ENCODE data around the gene RTRAF.

RTRAF gene

GRCh38 chr14:52051871-52052270 lies 62.5 kb downstream of the RTRAF start:
- no peak for DNase-seq

GRCh38 chr14:52052288-52052943 lies 63.1 kb downstream of the RTRAF start:
- no peak for DNase-seq

- DNase-seq: no peak
Observed at GRCh38 chr14:52053044-52053443, 63.7 kb downstream of the RTRAF start.

- no peak for DNase-seq
Observed at GRCh38 chr14:52054678-52055077, 65.3 kb downstream of the RTRAF start.

GRCh38 chr14:52055167-52055566 lies 65.8 kb downstream of the RTRAF start:
- DNase-seq: no peak

- DNase-seq: no peak
Observed at GRCh38 chr14:52058341-52058740, 69.0 kb downstream of the RTRAF start.

GRCh38 chr14:52059649-52060048 lies 70.3 kb downstream of the RTRAF start:
- no peak for DNase-seq

- DNase-seq: no peak
Observed at GRCh38 chr14:52060080-52060479, 70.7 kb downstream of the RTRAF start.
